HUES6 (cell line): ENCODE data around the gene BANF2.

Experiments used
- H3K27ac ChIP-seq: 2 replicates; pipeline ENCODE4 v1.7.0; 2013; ENCODE audit warnings: low read depth, mild to moderate bottlenecking, low read length, inconsistent platforms
- H3K27me3 ChIP-seq: 2 replicates; pipeline ENCODE4 v1.6.1; 2013; ENCODE audit warnings: low read length; ENCODE audit not compliant: control insufficient read depth, insufficient read depth
- H3K36me3 ChIP-seq: 2 replicates; pipeline ENCODE4 v1.6.1; 2013; ENCODE audit warnings: low read length; ENCODE audit not compliant: control insufficient read depth, insufficient read depth
- H3K4me1 ChIP-seq: 2 replicates; pipeline ENCODE4 v1.6.1; 2013; ENCODE audit warnings: low read length; ENCODE audit not compliant: control insufficient read depth, insufficient read depth
- H3K4me3 ChIP-seq: 2 replicates; pipeline ENCODE4 v1.5.1; 2013; ENCODE audit warnings: low read depth, low read length
- H3K9ac ChIP-seq: one replicate; pipeline ENCODE4 v1.6.1; 2013; ENCODE audit warnings: mild to moderate bottlenecking, low read length
- H3K9me3 ChIP-seq: 2 replicates; pipeline ENCODE4 v1.6.1; 2013; ENCODE audit warnings: low read depth, low read length; ENCODE audit not compliant: control insufficient read depth, insufficient read depth

BANF2 gene

GRCh38 chr20:17735206-17735804, 35.5 kb downstream of the BANF2 start:
- peaks cover 7% of the 10 kb centered on the region for H3K4me1 ChIP-seq
- H3K9me3 ChIP-seq: peaks cover 25% of the 10 kb centered on the region
- H3K4me3 ChIP-seq: no peak overlapping the region
- H3K36me3 ChIP-seq: no peaks in the 10 kb centered on the region
- H3K9ac ChIP-seq: no peak overlapping the region
- H3K27me3 ChIP-seq: no peaks in the 10 kb centered on the region
- no peak overlapping the region for H3K27ac ChIP-seq

- Histone ChIP-seq H3K9ac (no peak overlapping the region), H3K36me3 (no peaks in the 10 kb centered on the region), H3K27me3 (no peaks in the 10 kb centered on the region), H3K4me1 (peaks cover 7% of the 10 kb centered on the region), H3K9me3 (peaks cover 25% of the 10 kb centered on the region), H3K27ac (no peak overlapping the region), H3K4me3 (no peak overlapping the region)
These were observed 36.3 kb downstream of the BANF2 start for GRCh38 chr20:17735959-17736621.

- no peaks in the 10 kb centered on the region for H3K27me3 ChIP-seq
- peaks cover 25% of the 10 kb centered on the region for H3K9me3 ChIP-seq
- H3K27ac ChIP-seq: no peak overlapping the region
- H3K4me1 ChIP-seq: peaks cover 7% of the 10 kb centered on the region
- no peak overlapping the region for H3K9ac ChIP-seq
- no peak overlapping the region for H3K4me3 ChIP-seq
- no peaks in the 10 kb centered on the region for H3K36me3 ChIP-seq
These were observed 38.4 kb downstream of the BANF2 start for GRCh38 chr20:17738154-17738553.

GRCh38 chr20:17741220-17741619, 41.5 kb downstream of the BANF2 start:
- Histone ChIP-seq H3K4me3 (no peak overlapping the region), H3K9ac (no peak overlapping the region), H3K36me3 (no peaks in the 10 kb centered on the region), H3K9me3 (peaks cover 22% of the 10 kb centered on the region), H3K4me1 (no peaks in the 10 kb centered on the region), H3K27ac (no peak overlapping the region), H3K27me3 (no peaks in the 10 kb centered on the region)

- Histone ChIP-seq H3K4me1 (no peaks in the 10 kb centered on the region), H3K27me3 (no peaks in the 10 kb centered on the region), H3K9me3 (peaks cover 14% of the 10 kb centered on the region), H3K27ac (no peak overlapping the region), H3K36me3 (no peaks in the 10 kb centered on the region), H3K9ac (no peak overlapping the region), H3K4me3 (no peak overlapping the region)
These were observed 43.0 kb downstream of the BANF2 start for GRCh38 chr20:17742731-17743130.

GRCh38 chr20:17743677-17744076, 43.9 kb downstream of the BANF2 start:
- Histone ChIP-seq H3K27me3 (no peaks in the 10 kb centered on the region), H3K9ac (no peak overlapping the region), H3K27ac (no peak overlapping the region), H3K4me1 (no peaks in the 10 kb centered on the region), H3K4me3 (no peak overlapping the region), H3K36me3 (no peaks in the 10 kb centered on the region), H3K9me3 (0 out of 2 replicates have a peak, but pooled peaks cover 7% of the 10 kb centered on the region)

GRCh38 chr20:17747431-17747846, 47.7 kb downstream of the BANF2 start:
- H3K4me3 ChIP-seq: no peak overlapping the region
- H3K27ac ChIP-seq: no peak overlapping the region
- H3K4me1 ChIP-seq: peaks cover 14% of the 10 kb centered on the region
- no peak overlapping the region for H3K9ac ChIP-seq
- H3K9me3 ChIP-seq: no peaks in the 10 kb centered on the region
- H3K36me3 ChIP-seq: no peaks in the 10 kb centered on the region
- H3K27me3 ChIP-seq: no peaks in the 10 kb centered on the region

- no peak overlapping the region for H3K4me3 ChIP-seq
These were observed 48.5 kb downstream of the BANF2 start for GRCh38 chr20:17748279-17748678.

GRCh38 chr20:17749626-17749977, 49.8 kb downstream of the BANF2 start:
- Histone ChIP-seq H3K27ac (no peak overlapping the region), H3K36me3 (no peaks in the 10 kb centered on the region), H3K4me1 (peaks cover 24% of the 10 kb centered on the region), H3K4me3 (no peak overlapping the region), H3K27me3 (0 out of 2 replicates have a peak, but pooled peaks cover 3% of the 10 kb centered on the region), H3K9ac (no peak overlapping the region), H3K9me3 (peaks cover 8% of the 10 kb centered on the region; the same call in 1 of the 2 replicates)

More at GRCh38 chr20:17748279-17748678, 48.5 kb downstream of the BANF2 start:
- no peak overlapping the region for H3K9ac ChIP-seq
- H3K9me3 ChIP-seq: no peaks in the 10 kb centered on the region
- no peak overlapping the region for H3K27ac ChIP-seq
- H3K27me3 ChIP-seq: no peaks in the 10 kb centered on the region
- H3K4me1 ChIP-seq: peaks cover 22% of the 10 kb centered on the region
- no peaks in the 10 kb centered on the region for H3K36me3 ChIP-seq

- Histone ChIP-seq H3K4me1 (peaks cover 24% of the 10 kb centered on the region), H3K9ac (no peak overlapping the region), H3K9me3 (peaks cover 8% of the 10 kb centered on the region; the same call in 1 of the 2 replicates), H3K4me3 (no peak overlapping the region), H3K36me3 (no peaks in the 10 kb centered on the region), H3K27me3 (0 out of 2 replicates have a peak, but pooled peaks cover 3% of the 10 kb centered on the region), H3K27ac (no peak overlapping the region)
These were observed 50.4 kb downstream of the BANF2 start for GRCh38 chr20:17749978-17750721.

- H3K27me3 ChIP-seq: 0 out of 2 replicates have a peak, but pooled peaks cover 3% of the 10 kb centered on the region
- H3K4me3 ChIP-seq: no peak overlapping the region
- H3K36me3 ChIP-seq: no peaks in the 10 kb centered on the region
- H3K4me1 ChIP-seq: peaks cover 24% of the 10 kb centered on the region
- H3K9me3 ChIP-seq: peaks cover 8% of the 10 kb centered on the region; the same call in 1 of the 2 replicates
- no peak overlapping the region for H3K27ac ChIP-seq
- no peak overlapping the region for H3K9ac ChIP-seq
These were observed 50.9 kb downstream of the BANF2 start for GRCh38 chr20:17750722-17751045.
